Erythroblast (primary cell): ENCODE data around the gene TRAM2.

Experiments used
- GATA1 ChIP-seq: IDR thresholded peaks from 2 replicates; pipeline ENCODE4 v1.6.1; 2011; ENCODE audit warnings: low read depth, mild to moderate bottlenecking, control low read depth, low read length, moderate library complexity
- POLR2A ChIP-seq: IDR thresholded peaks from 2 replicates; pipeline ENCODE4 v1.6.1; 2011; ENCODE audit warnings: mild to moderate bottlenecking, low read length

DNA sequence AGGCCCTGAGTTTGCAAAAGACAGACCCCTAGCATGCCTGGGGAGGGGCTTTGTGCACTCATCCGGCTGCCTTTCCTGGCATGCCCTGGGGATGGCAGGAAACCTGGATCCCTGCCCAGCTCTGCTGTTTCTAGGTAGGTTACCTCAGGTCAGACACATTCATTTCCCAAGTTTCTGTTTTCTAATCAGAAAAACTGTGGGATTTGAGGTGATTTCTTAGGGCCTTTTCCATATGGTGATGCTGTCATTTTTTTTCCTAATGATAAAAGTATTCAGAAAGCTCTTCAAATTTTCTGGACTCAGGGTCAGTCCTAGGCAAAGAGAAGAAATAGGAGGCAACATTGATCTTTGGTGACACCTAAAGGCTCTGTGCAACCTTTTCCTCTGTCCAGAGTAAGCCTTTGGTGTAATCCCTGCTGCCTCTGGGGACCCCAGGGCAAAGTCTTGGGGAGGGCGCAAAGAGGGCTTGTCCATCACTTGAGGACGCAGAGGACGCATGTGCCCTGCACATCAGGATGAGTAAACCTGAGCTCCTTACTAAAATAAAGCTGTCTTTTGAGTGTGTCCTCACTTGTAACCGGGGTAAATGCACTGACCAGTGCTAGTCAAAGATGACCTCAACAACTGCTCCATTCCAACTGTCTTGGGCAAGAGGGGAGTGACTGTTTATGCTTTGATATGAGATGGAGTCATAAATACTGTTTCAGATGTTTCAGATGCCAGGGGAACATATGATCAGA lies 13.5 kb upstream of the TRAM2 start:
- TF ChIP-seq POLR2A = no peak
- no peak for TF ChIP-seq GATA1
